ENCODE results near the gene COL7A1. TPM values are rescaled to one million over a fixed set of nuclear protein-coding genes. Genes with fewer than 3 reads are reported as not detected.

COL7A1 gene
- total RNA-seq, 2 experiments from 2014 or later: 4.1 to 10.8 TPM

- ChIA-PET POLR2A (no interaction called here), CTCF (ENCODE audit: unreplicated experiment) (no interaction called here)
- H3K27ac ChIP-seq (ENCODE audit: low read depth, low read length, poor library complexity, severe bottlenecking): no peak overlapping the region
- intact Hi-C loops (cut with micrococcal nuclease; ENCODE audit: unreplicated experiment): loop anchor here (10.0 kb wide), 2 partner anchors 186 to 226 kb away; partner anchors contain the start of genes ATRIP, CCDC51 and TMA7
- H3K36me3 ChIP-seq (ENCODE audit: insufficient read depth, low read length): peaks cover 9% of the 10 kb centered on the region; the same call in 1 of the 2 replicates
- H4K20me1 ChIP-seq (ENCODE audit: insufficient read depth, low read length): no peaks in the 10 kb centered on the region; the same call in 1 of the 2 replicates
- H3K79me2 ChIP-seq (ENCODE audit: insufficient read depth, low read depth, low read length): no peaks in the 10 kb centered on the region
- TF ChIP-seq EZH2phosphoT487 (IDR thresholded peaks at IDR 0.05; ENCODE audit: borderline replicate concordance, low read depth, low read length) (no peak), CTCF (conservative IDR thresholded peaks at IDR 0.05; ENCODE audit: low read length) (no peak)
- no TSS peak for BruUV-seq (replicated peaks)
- no peak overlapping the region for H3K4me3 ChIP-seq (ENCODE audit: low read depth, low read length, poor library complexity, severe bottlenecking)
- H3K4me1 ChIP-seq (ENCODE audit: insufficient read depth, low read length, poor library complexity, severe bottlenecking): peaks cover 10% of the 10 kb centered on the region
- H3K9me2 ChIP-seq (ENCODE audit: insufficient read depth, low read length): no peaks in the 10 kb centered on the region
- no peaks in the 10 kb centered on the region for H3K9me3 ChIP-seq (ENCODE audit: low read length)
- H2AFZ ChIP-seq (ENCODE audit: low read length): no peak overlapping the region
- no peak for DNase-seq (ENCODE audit: low spot score)
- H3K4me2 ChIP-seq (ENCODE audit: low read length): no peak overlapping the region
Measured at GRCh38 chr3:48630407-48630806, 35.3 kb upstream of the COL7A1 start.

- Histone ChIP-seq H3K4me3 (ENCODE audit: low read depth, low read length, poor library complexity, severe bottlenecking) (no peak overlapping the region), H3K36me3 (ENCODE audit: insufficient read depth, low read length) (peaks cover 11% of the 10 kb centered on the region; the same call in 1 of the 2 replicates), H3K4me2 (ENCODE audit: low read length) (no peak overlapping the region), H3K79me2 (ENCODE audit: insufficient read depth, low read depth, low read length) (no peaks in the 10 kb centered on the region), H3K27ac (ENCODE audit: low read depth, low read length, poor library complexity, severe bottlenecking) (no peak overlapping the region), H4K20me1 (ENCODE audit: insufficient read depth, low read length) (no peaks in the 10 kb centered on the region; the same call in 1 of the 2 replicates), H3K9me3 (ENCODE audit: low read length) (no peaks in the 10 kb centered on the region), H2AFZ (ENCODE audit: low read length) (no peak overlapping the region), H3K9me2 (ENCODE audit: insufficient read depth, low read length) (no peaks in the 10 kb centered on the region), H3K4me1 (ENCODE audit: insufficient read depth, low read length, poor library complexity, severe bottlenecking) (peaks cover 10% of the 10 kb centered on the region)
- no TSS peak for BruUV-seq (replicated peaks)
- no peak for DNase-seq (ENCODE audit: low spot score)
- intact Hi-C loops (cut with micrococcal nuclease; ENCODE audit: unreplicated experiment): loop anchor here (10.0 kb wide), 2 partner anchors 185 to 225 kb away; partner anchors contain the start of genes ATRIP, CCDC51 and TMA7
- TF ChIP-seq CTCF (conservative IDR thresholded peaks at IDR 0.05; ENCODE audit: low read length) (no peak), EZH2phosphoT487 (IDR thresholded peaks at IDR 0.05; ENCODE audit: borderline replicate concordance, low read depth, low read length) (no peak)
- ChIA-PET POLR2A (interaction anchor here (0.6 kb wide), 1 partner anchor 258 kb away, joined by 4 read pairs; no protein-coding TSS in a partner anchor), CTCF (ENCODE audit: unreplicated experiment) (no interaction called here)
Measured at GRCh38 chr3:48629894-48630293, 34.8 kb upstream of the COL7A1 start.

- Histone ChIP-seq H3K4me3 (ENCODE audit: low read depth, low read length, poor library complexity, severe bottlenecking) (no peak overlapping the region), H4K20me1 (ENCODE audit: insufficient read depth, low read length) (no peaks in the 10 kb centered on the region), H2AFZ (ENCODE audit: low read length) (no peak overlapping the region), H3K4me2 (ENCODE audit: low read length) (no peak overlapping the region), H3K27ac (ENCODE audit: low read depth, low read length, poor library complexity, severe bottlenecking) (no peak overlapping the region), H3K36me3 (ENCODE audit: insufficient read depth, low read length) (peaks cover 11% of the 10 kb centered on the region; the same call in 1 of the 2 replicates), H3K9me2 (ENCODE audit: insufficient read depth, low read length) (no peaks in the 10 kb centered on the region), H3K4me1 (ENCODE audit: insufficient read depth, low read length, poor library complexity, severe bottlenecking) (peaks cover 9% of the 10 kb centered on the region), H3K9me3 (ENCODE audit: low read length) (no peaks in the 10 kb centered on the region), H3K79me2 (ENCODE audit: insufficient read depth, low read depth, low read length) (no peaks in the 10 kb centered on the region)
- ChIA-PET CTCF (ENCODE audit: unreplicated experiment) (no interaction called here), POLR2A (no interaction called here)
- intact Hi-C loops (cut with micrococcal nuclease; ENCODE audit: unreplicated experiment): no loop called here
- no peak for DNase-seq (ENCODE audit: low spot score)
- no TSS peak for BruUV-seq (replicated peaks)
- TF ChIP-seq CTCF (conservative IDR thresholded peaks at IDR 0.05; ENCODE audit: low read length) (no peak), EZH2phosphoT487 (IDR thresholded peaks at IDR 0.05; ENCODE audit: borderline replicate concordance, low read depth, low read length) (no peak)
Measured at GRCh38 chr3:48628277-48629017, 33.3 kb upstream of the COL7A1 start.
